ENCODE results near the gene TGFB2. TPM values are rescaled to one million over a fixed set of nuclear protein-coding genes. Genes with fewer than 3 reads are reported as not detected.
"Not testable (repeated sequence)": the region's sequence is repeated elsewhere in the genome, so short reads cannot be mapped to it uniquely, and the experiment has no call there.

The TGFB2 gene
- polyA plus RNA-seq, 1 experiment, result 4.8 TPM

DNA sequence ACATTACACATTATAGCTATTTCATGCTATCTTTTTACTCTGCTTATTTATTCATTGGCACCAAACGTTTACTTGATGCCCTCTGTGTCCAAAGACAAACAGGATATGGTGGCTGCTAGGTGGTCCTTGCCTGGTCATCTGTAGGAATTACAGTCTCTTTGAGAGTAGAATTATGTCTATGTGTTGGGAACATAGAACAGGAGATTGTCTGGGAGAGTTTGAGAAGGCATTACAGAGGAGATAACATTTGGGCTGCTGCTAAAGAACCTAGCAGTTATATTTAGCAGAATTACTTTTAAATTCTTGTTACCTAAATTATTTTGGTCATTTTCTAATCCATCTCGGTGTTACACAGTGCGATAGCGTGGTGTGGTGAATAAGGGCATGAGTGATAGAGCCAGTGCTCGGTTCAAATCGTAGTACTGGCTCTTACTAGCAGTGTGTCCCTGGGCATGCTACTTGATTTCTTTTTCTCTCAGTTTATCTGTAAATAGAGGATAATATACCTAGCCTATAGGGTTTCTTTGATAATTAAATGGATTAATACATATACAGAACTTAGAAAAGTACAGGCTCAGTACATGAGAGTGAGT is 39.6 kb upstream of the TGFB2 start:
- Histone ChIP-seq H3K36me3 (ENCODE audit: control insufficient read depth, insufficient read depth, low read length) (peaks cover 1% of the 10 kb centered on the region), H3K4me3 (ENCODE audit: low read depth, low read length) (no peak overlapping the region), H3K27me3 (ENCODE audit: control insufficient read depth, insufficient read depth, low read length) (no peaks in the 10 kb centered on the region)
- no peak for DNase-seq (ENCODE audit: low read depth)
- ChIA-PET CTCF (no interaction called here), POLR2A (no interaction called here)
- TF ChIP-seq, protein P1, sequence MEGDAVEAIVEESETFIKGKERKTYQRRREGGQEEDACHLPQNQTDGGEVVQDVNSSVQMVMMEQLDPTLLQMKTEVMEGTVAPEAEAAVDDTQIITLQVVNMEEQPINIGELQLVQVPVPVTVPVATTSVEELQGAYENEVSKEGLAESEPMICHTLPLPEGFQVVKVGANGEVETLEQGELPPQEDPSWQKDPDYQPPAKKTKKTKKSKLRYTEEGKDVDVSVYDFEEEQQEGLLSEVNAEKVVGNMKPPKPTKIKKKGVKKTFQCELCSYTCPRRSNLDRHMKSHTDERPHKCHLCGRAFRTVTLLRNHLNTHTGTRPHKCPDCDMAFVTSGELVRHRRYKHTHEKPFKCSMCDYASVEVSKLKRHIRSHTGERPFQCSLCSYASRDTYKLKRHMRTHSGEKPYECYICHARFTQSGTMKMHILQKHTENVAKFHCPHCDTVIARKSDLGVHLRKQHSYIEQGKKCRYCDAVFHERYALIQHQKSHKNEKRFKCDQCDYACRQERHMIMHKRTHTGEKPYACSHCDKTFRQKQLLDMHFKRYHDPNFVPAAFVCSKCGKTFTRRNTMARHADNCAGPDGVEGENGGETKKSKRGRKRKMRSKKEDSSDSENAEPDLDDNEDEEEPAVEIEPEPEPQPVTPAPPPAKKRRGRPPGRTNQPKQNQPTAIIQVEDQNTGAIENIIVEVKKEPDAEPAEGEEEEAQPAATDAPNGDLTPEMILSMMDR (IDR thresholded peaks at IDR 0.05; ENCODE audit: insufficient read depth, low read depth, low read length), result no peak

DNA sequence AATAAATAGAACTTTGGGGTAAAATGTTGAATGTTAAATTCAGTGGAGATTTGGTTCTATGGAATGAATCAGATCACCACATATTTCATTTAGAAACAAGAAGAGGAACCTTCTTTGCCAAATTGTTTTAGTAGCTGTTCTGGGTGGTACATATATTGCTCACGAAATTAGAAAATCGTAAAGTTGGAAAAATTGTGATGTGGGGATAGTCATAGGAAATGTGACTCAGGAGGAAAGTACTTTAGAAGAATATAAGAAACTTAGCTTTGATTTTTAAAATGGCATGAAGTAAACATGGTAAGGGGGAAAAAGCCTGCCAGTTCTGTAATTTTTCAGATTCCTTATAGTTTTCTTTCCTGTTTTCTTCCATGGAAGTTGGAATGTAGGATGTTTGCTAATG is 32.6 kb upstream of the TGFB2 start:
- TF ChIP-seq, protein P1 (IDR thresholded peaks at IDR 0.05; ENCODE audit: insufficient read depth, low read depth, low read length), result no peak
- Histone ChIP-seq H3K27me3 (ENCODE audit: control insufficient read depth, insufficient read depth, low read length) (no peaks in the 10 kb centered on the region), H3K36me3 (ENCODE audit: control insufficient read depth, insufficient read depth, low read length) (peaks cover 1% of the 10 kb centered on the region; the same call in 1 of the 2 replicates), H3K4me3 (ENCODE audit: low read depth, low read length) (no peak overlapping the region)
- CTCF ChIA-PET, result interaction anchor here (1.6 to 2.6 kb wide), 2 partner anchors 11 to 13 kb away, joined by 4 to 12 read pairs; no protein-coding TSS in a partner anchor
- no peak for DNase-seq (ENCODE audit: low read depth)
- POLR2A ChIA-PET, result no interaction called here

DNA sequence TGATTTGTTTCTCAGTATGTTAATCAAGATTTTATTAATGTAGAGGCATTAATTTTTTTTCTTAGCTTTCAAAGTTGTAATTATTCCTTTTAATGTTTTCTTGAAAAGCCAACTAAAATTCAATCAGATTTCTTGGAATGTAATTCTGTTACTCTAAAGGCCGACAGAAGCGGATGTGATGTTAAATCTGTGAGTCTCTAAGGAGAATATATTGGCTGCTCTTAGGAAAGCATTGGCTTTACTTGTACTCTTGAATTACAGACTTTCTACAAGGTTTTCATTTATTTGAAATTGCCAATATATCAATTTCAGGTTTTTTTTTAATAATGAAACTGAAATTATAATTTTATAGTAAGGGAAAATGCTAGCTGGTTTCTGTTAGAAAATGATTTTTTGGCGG is 30.8 kb upstream of the TGFB2 start:
- CTCF ChIA-PET, result interaction anchor here (0.8 to 1.0 kb wide), 3 partner anchors 15 to 238 kb away, joined by 3 to 4 read pairs (median 4); no protein-coding TSS in a partner anchor
- no peak overlapping the region for H3K4me3 ChIP-seq (ENCODE audit: low read depth, low read length)
- POLR2A ChIA-PET, result no interaction called here
- DNase-seq (ENCODE audit: low read depth), result no peak
- H3K36me3 ChIP-seq (ENCODE audit: control insufficient read depth, insufficient read depth, low read length), result no peaks in the 10 kb centered on the region
- TF ChIP-seq, protein P1 (IDR thresholded peaks at IDR 0.05; ENCODE audit: insufficient read depth, low read depth, low read length), result no peak
- no peaks in the 10 kb centered on the region for H3K27me3 ChIP-seq (ENCODE audit: control insufficient read depth, insufficient read depth, low read length)

DNA sequence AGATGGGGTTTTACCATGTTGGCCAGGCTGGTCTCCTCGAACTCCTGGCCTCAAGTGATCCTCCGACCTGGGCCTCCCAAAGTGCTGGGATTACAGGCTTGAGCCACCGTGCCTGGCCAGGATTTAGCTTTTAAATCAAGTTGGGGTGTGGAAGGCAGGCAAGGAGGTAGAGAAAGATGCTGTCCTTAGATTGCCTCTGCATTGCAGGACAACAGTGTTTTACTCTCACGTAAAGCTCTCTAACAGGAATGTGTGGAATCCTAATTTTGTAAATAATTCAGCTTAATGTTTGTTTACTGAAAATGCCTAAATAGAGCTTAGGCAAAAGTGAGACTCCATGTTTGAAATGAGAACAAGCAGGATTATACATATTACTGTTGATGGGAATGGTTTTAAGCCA is 29.5 kb upstream of the TGFB2 start:
- no peaks in the 10 kb centered on the region for H3K27me3 ChIP-seq (ENCODE audit: control insufficient read depth, insufficient read depth, low read length)
- CTCF ChIA-PET, result no interaction called here
- TF ChIP-seq, protein P1 (IDR thresholded peaks at IDR 0.05; ENCODE audit: insufficient read depth, low read depth, low read length), result no peak
- POLR2A ChIA-PET, result no interaction called here
- no peak overlapping the region for H3K4me3 ChIP-seq (ENCODE audit: low read depth, low read length)
- no peaks in the 10 kb centered on the region for H3K36me3 ChIP-seq (ENCODE audit: control insufficient read depth, insufficient read depth, low read length)
- DNase-seq (ENCODE audit: low read depth), result no peak

DNA sequence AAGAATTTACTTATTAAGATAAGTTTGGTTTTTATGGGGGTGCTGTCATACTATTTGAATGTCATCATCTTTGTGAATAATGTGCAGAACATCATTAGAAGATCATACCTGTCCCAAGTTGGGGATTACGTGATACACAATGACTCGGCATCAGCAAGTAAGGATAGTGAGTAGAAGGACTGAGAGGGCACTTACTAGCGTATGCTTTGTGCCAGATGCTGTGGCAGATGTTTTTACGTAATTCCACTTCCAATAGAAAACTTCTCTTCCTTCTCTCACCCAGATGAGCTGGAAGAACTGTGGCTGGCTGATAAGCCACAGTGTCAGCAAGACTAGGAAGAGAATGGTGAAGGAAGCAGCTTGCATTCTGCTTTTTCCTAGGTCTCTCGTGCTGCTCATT is 28.1 kb upstream of the TGFB2 start:
- POLR2A ChIA-PET, result no interaction called here
- DNase-seq (ENCODE audit: low read depth), result no peak

DNA sequence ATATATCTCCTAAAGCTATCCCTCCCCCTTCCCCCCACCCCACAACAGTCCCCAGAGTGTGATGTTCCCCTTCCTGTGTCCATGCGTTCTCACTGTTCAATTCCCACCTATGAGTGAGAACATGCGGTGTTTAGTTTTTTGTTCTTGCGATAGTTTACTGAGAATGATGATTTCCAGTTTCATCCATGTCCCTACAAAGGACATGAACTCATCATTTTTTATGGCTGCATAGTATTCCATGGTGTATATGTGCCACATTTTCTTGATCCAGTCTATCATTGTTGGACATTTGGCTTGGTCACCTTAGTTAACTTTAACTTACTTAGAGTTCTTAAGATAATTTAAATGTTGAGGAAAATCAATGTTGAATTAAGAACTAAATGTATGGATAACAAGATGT is 25.0 kb upstream of the TGFB2 start:
- H3K27me3 ChIP-seq (ENCODE audit: control insufficient read depth, insufficient read depth, low read length); POLR2A ChIA-PET; H3K4me3 ChIP-seq (ENCODE audit: low read depth, low read length); DNase-seq (ENCODE audit: low read depth): not testable (repeated sequence)
- CTCF ChIA-PET, result interaction anchor here (1.8 kb wide), 1 partner anchor 10 kb away, joined by 5 read pairs; no protein-coding TSS in a partner anchor
- peaks cover 11% of the 10 kb centered on the region for H3K36me3 ChIP-seq (ENCODE audit: control insufficient read depth, insufficient read depth, low read length)

More for the DNA sequence above, 28.1 kb upstream of the TGFB2 start:
- Histone ChIP-seq H3K27me3 (ENCODE audit: control insufficient read depth, insufficient read depth, low read length) (no peaks in the 10 kb centered on the region), H3K36me3 (ENCODE audit: control insufficient read depth, insufficient read depth, low read length) (no peaks in the 10 kb centered on the region), H3K4me3 (ENCODE audit: low read depth, low read length) (no peak overlapping the region)
- CTCF ChIA-PET, result no interaction called here
- TF ChIP-seq, protein P1 (IDR thresholded peaks at IDR 0.05; ENCODE audit: insufficient read depth, low read depth, low read length), result no peak

All from BJ (cell line).